HL-60 (cell line): Measurements from ENCODE around the gene PSMB11.

Experiments
- POLR2AphosphoS5 ChIP-seq: IDR thresholded peaks from 2 replicates; pipeline ENCODE4 v1.6.1; 2012; ENCODE audit warnings: low read depth
- TF ChIP-seq, protein P1 (sequence below): IDR thresholded peaks from one replicate; pipeline ENCODE4 v1.5.1; 2011; ENCODE audit warnings: low read length, control low read depth, inconsistent platforms; ENCODE audit not compliant: insufficient read depth

DNA sequence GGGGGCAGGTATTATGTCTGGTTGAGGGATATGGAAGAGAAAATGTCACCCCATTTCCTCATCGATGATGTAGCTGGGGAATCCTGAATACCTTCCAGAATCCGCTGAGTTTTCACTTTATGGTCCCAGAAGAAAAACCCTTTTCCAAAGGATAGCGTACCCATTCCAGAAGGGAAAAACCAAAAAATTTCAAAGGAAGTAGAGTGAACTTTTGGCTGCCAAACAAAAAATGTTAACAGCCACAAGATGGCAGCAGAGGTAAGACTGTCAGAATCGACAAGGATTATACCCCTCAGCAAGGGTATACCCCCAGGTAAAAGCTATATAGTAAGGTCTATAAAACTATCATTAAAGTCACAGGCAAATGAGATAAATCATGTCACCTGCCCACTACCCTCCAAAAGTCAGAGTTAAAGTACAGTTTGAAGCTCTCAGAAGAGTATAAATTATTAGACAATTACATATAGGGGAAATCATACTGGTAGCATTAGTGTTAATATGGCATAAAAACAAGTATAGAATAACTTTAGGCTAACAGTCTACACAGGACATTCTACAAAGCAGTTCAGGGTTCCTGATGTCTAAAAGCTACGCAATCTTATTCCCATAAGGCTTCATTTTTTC lies 34.9 kb downstream of the PSMB11 start:
- TF ChIP-seq, protein P1, sequence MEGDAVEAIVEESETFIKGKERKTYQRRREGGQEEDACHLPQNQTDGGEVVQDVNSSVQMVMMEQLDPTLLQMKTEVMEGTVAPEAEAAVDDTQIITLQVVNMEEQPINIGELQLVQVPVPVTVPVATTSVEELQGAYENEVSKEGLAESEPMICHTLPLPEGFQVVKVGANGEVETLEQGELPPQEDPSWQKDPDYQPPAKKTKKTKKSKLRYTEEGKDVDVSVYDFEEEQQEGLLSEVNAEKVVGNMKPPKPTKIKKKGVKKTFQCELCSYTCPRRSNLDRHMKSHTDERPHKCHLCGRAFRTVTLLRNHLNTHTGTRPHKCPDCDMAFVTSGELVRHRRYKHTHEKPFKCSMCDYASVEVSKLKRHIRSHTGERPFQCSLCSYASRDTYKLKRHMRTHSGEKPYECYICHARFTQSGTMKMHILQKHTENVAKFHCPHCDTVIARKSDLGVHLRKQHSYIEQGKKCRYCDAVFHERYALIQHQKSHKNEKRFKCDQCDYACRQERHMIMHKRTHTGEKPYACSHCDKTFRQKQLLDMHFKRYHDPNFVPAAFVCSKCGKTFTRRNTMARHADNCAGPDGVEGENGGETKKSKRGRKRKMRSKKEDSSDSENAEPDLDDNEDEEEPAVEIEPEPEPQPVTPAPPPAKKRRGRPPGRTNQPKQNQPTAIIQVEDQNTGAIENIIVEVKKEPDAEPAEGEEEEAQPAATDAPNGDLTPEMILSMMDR: peak; percentile 35
- no peak for TF ChIP-seq POLR2AphosphoS5
